ENCODE data around the gene POC1B. TPM values are rescaled to one million over a fixed set of nuclear protein-coding genes. Genes with fewer than 3 reads are reported as not detected.

POC1B gene
- total RNA-seq, 3 donors from 2014 or later, result 16.0 to 30.4 (median 27.9) TPM

GRCh38 chr12:89433634-89434033 lies 92.2 kb downstream of the POC1B start:
- intact Hi-C loops (cut with DNase I; ENCODE audit: low total_unique reads), result no loop called here
- TF ChIP-seq POLR2A (IDR thresholded peaks at IDR 0.05) (no peak), CTCF (IDR thresholded peaks at IDR 0.05) (no peak), POLR2AphosphoS5 (IDR thresholded peaks at IDR 0.05) (no peak)
- H3K27me3 ChIP-seq, result no peaks in the 10 kb centered on the region

GRCh38 chr12:89432396-89432795 lies 93.5 kb downstream of the POC1B start:
- Histone ChIP-seq H3K36me3 (no peaks in the 10 kb centered on the region), H3K9me3 (no peaks in the 10 kb centered on the region), H3K27me3 (no peaks in the 10 kb centered on the region), H3K4me3 (no peak overlapping the region), H3K27ac (no peak overlapping the region), H3K4me1 (no peaks in the 10 kb centered on the region)
- intact Hi-C loops (cut with DNase I; ENCODE audit: low total_unique reads), result no loop called here
- no peak for TF ChIP-seq CTCF (IDR thresholded peaks at IDR 0.05)
- TF ChIP-seq POLR2A (IDR thresholded peaks at IDR 0.05), result no peak
- TF ChIP-seq POLR2AphosphoS5 (IDR thresholded peaks at IDR 0.05), result no peak
- DNase-seq (ENCODE audit: low spot score in 2 of 2), result no peak

More at GRCh38 chr12:89433634-89434033, 92.2 kb downstream of the POC1B start:
- H3K36me3 ChIP-seq, result no peaks in the 10 kb centered on the region
- no peaks in the 10 kb centered on the region for H3K4me1 ChIP-seq
- no peaks in the 10 kb centered on the region for H3K9me3 ChIP-seq
- DNase-seq (ENCODE audit: low spot score in 2 of 2), result no peak
- H3K27ac ChIP-seq, result no peak overlapping the region
- no peak overlapping the region for H3K4me3 ChIP-seq

GRCh38 chr12:89429528-89429927 lies 96.3 kb downstream of the POC1B start:
- no peak for TF ChIP-seq CTCF (IDR thresholded peaks at IDR 0.05)
- no peak for TF ChIP-seq POLR2A (IDR thresholded peaks at IDR 0.05)
- H3K27me3 ChIP-seq, result no peaks in the 10 kb centered on the region
- intact Hi-C loops (cut with DNase I; ENCODE audit: low total_unique reads), result no loop called here

GRCh38 chr12:89427508-89428156 lies 98.2 kb downstream of the POC1B start:
- no peak for DNase-seq (ENCODE audit: low spot score in 2 of 2)
- H3K9me3 ChIP-seq, result no peaks in the 10 kb centered on the region
- H3K36me3 ChIP-seq, result no peaks in the 10 kb centered on the region
- no peaks in the 10 kb centered on the region for H3K27me3 ChIP-seq
- no peak overlapping the region for H3K27ac ChIP-seq
- no peak overlapping the region for H3K4me3 ChIP-seq
- no peaks in the 10 kb centered on the region for H3K4me1 ChIP-seq
- TF ChIP-seq POLR2AphosphoS5 (IDR thresholded peaks at IDR 0.05) (no peak), POLR2A (IDR thresholded peaks at IDR 0.05) (no peak), CTCF (IDR thresholded peaks at IDR 0.05) (no peak)
- intact Hi-C loops (cut with DNase I; ENCODE audit: low total_unique reads), result no loop called here

More at GRCh38 chr12:89429528-89429927, 96.3 kb downstream of the POC1B start:
- Histone ChIP-seq H3K9me3 (no peaks in the 10 kb centered on the region), H3K4me3 (no peak overlapping the region), H3K4me1 (no peaks in the 10 kb centered on the region), H3K27ac (no peak overlapping the region), H3K36me3 (no peaks in the 10 kb centered on the region)
- no peak for DNase-seq (ENCODE audit: low spot score in 2 of 2)

GRCh38 chr12:89424846-89425245 lies 101.0 kb downstream of the POC1B start:
- no peak for DNase-seq (ENCODE audit: low spot score in 2 of 2)
- Histone ChIP-seq H3K27me3 (no peaks in the 10 kb centered on the region), H3K9me3 (no peaks in the 10 kb centered on the region), H3K27ac (no peak overlapping the region), H3K36me3 (no peaks in the 10 kb centered on the region), H3K4me3 (no peak overlapping the region), H3K4me1 (no peaks in the 10 kb centered on the region)
- intact Hi-C loops (cut with DNase I; ENCODE audit: low total_unique reads), result no loop called here
- TF ChIP-seq POLR2A (IDR thresholded peaks at IDR 0.05) (no peak), CTCF (IDR thresholded peaks at IDR 0.05) (no peak), POLR2AphosphoS5 (IDR thresholded peaks at IDR 0.05) (no peak)
